IMR-90 (cell line): Measurements from ENCODE around the gene TUFM. TPM values are rescaled to one million over a fixed set of nuclear protein-coding genes. Genes with fewer than 3 reads are reported as not detected.

Experiments used
- ATAC-seq: fragments of 200-7000 bp; cut with Tn5 transposase; 2 replicates; pipeline ENCODE4 v1.9.1; 2020; ENCODE audit warnings: low read depth, mild to moderate bottlenecking, moderate library complexity
- BruUV-seq: library from RNA; stranded (reverse); fragments of 400-500 nt; replicated peaks from 2 replicates; lab custom pipeline; 2021; lab: Mats Ljungman, UMichigan
- CTCF ChIA-PET: fragments of 300-600 bp; formaldehyde crosslinking; extraction: SDS; loops from one replicate; lab custom pipeline; 2021; ENCODE audit warnings: antibody characterized with exemption; lab: Yijun Ruan, JAX
- POLR2A ChIA-PET: fragments of 300-600 bp; sonication (Branson Sonifier 250); formaldehyde crosslinking; loops from one replicate; lab custom pipeline; 2022; ENCODE audit warnings: antibody characterized with exemption; ENCODE audit not compliant: unreplicated experiment; lab: Charles Lee
- DNase-seq: peaks from one replicate; pipeline ENCODE4 v3.0.0; 2013
- H2AFZ ChIP-seq: replicated peaks from 2 replicates; pipeline ENCODE3; 2013; ENCODE audit warnings: low read length, mild to moderate bottlenecking; ENCODE audit not compliant: poor library complexity
- H2AK5ac ChIP-seq: 2 replicates; pipeline ENCODE4 v1.6.1; 2013; ENCODE audit warnings: low read depth, low read length, inconsistent platforms
- H2AK9ac ChIP-seq: replicated peaks from 2 replicates; pipeline ENCODE3; 2013; ENCODE audit warnings: mild to moderate bottlenecking, low read depth, low read length, moderate library complexity; ENCODE audit not compliant: poor library complexity
- H2BK120ac ChIP-seq: 2 replicates; pipeline ENCODE4 v1.6.1; 2013; ENCODE audit warnings: low read depth, low read length, inconsistent platforms
- H2BK15ac ChIP-seq: 3 replicates; pipeline ENCODE4 v1.6.1; 2013; ENCODE audit warnings: low read depth, low read length, inconsistent platforms
- H2BK20ac ChIP-seq: 2 replicates; pipeline ENCODE4 v1.6.1; 2013; ENCODE audit warnings: low read depth, mild to moderate bottlenecking, inconsistent platforms, low read length, moderate library complexity
- H2BK5ac ChIP-seq: 2 replicates; pipeline ENCODE4 v1.6.1; 2013; ENCODE audit warnings: mild to moderate bottlenecking, low read depth, low read length, inconsistent platforms; ENCODE audit not compliant: poor library complexity, severe bottlenecking
- H3K14ac ChIP-seq: replicated peaks from 2 replicates; pipeline ENCODE4 v1.6.1; 2013; ENCODE audit warnings: low read depth, low read length, inconsistent platforms
- H3K18ac ChIP-seq: 2 replicates; pipeline ENCODE4 v1.6.1; 2013; ENCODE audit warnings: low read depth, low read length, control low read depth
- H3K23ac ChIP-seq: 2 replicates; pipeline ENCODE4 v1.6.1; 2013; ENCODE audit warnings: low read depth, low read length, inconsistent platforms
- H3K27ac ChIP-seq: 2 replicates; pipeline ENCODE4 v1.5.1; 2013; ENCODE audit warnings: mild to moderate bottlenecking, control low read depth, low read length; ENCODE audit not compliant: insufficient read depth
- H3K27me3 ChIP-seq: 2 replicates; pipeline ENCODE4 v1.6.1; 2013; ENCODE audit warnings: low read length; ENCODE audit not compliant: control insufficient read depth, insufficient read depth
- H3K36me3 ChIP-seq: 2 replicates; pipeline ENCODE4 v1.6.1; 2013; ENCODE audit warnings: low read length, mixed read lengths; ENCODE audit not compliant: control insufficient read depth, insufficient read depth
- H3K4ac ChIP-seq: 2 replicates; pipeline ENCODE4 v1.6.1; 2013; ENCODE audit warnings: low read depth, low read length, inconsistent platforms
- H3K4me1 ChIP-seq: 2 replicates; pipeline ENCODE4 v1.6.1; 2013; ENCODE audit warnings: low read length, mixed read lengths; ENCODE audit not compliant: control insufficient read depth, insufficient read depth
- H3K4me2 ChIP-seq: 2 replicates; pipeline ENCODE4 v1.6.1; 2013; ENCODE audit warnings: low read depth, mild to moderate bottlenecking, control low read depth, low read length, moderate library complexity
- H3K4me3 ChIP-seq: 2 replicates; pipeline ENCODE4 v1.5.1; 2013; ENCODE audit warnings: low read depth, mild to moderate bottlenecking, control low read depth, low read length, moderate library complexity; ENCODE audit not compliant: insufficient read depth
- H3K56ac ChIP-seq: 2 replicates; pipeline ENCODE4 v1.6.1; 2013; ENCODE audit warnings: low read length, inconsistent platforms; ENCODE audit not compliant: insufficient read depth; ENCODE audit errors: extremely low read depth
- H3K79me1 ChIP-seq, 2 experiments: 2 replicates each; pipeline ENCODE4 v1.6.1; 2013; ENCODE audit warnings: low read length in 2 of 2, inconsistent platforms in 1 of 2, low read depth in 1 of 2
- H3K9ac ChIP-seq: 2 replicates; pipeline ENCODE4 v1.6.1; 2013; ENCODE audit warnings: low read depth, low read length, control low read depth
- H3K9me1 ChIP-seq: 2 replicates; pipeline ENCODE4 v1.6.1; 2013; ENCODE audit warnings: low read length, inconsistent platforms; ENCODE audit not compliant: insufficient read depth
- H3K9me3 ChIP-seq: 2 replicates; pipeline ENCODE4 v1.6.1; 2013; ENCODE audit warnings: low read length; ENCODE audit not compliant: control insufficient read depth, insufficient read depth
- H4K20me1 ChIP-seq: 2 replicates; pipeline ENCODE4 v1.6.1; 2013; ENCODE audit warnings: low read length, inconsistent platforms; ENCODE audit not compliant: insufficient read depth
- H4K5ac ChIP-seq: 2 replicates; pipeline ENCODE4 v1.6.1; 2013; ENCODE audit warnings: mild to moderate bottlenecking, low read depth, low read length, control low read depth
- H4K8ac ChIP-seq, 2 experiments: 2 replicates each; pipeline ENCODE4 v1.6.1; 2013; ENCODE audit warnings: low read depth in 2 of 2, low read length in 2 of 2, control low read depth in 1 of 2, inconsistent platforms in 1 of 2
- H4K91ac ChIP-seq: 2 replicates; pipeline ENCODE4 v1.6.1; 2013; ENCODE audit warnings: low read depth, low read length, inconsistent platforms; ENCODE audit not compliant: insufficient read depth
- CHD1 ChIP-seq: IDR thresholded peaks from 2 replicates; pipeline ENCODE4 v1.6.1; 2012; ENCODE audit warnings: low read depth, low read length, improper control_type of control experiment
- POLR2A ChIP-seq: IDR thresholded peaks from 2 replicates; pipeline ENCODE4 v1.6.1; 2012; ENCODE audit warnings: mild to moderate bottlenecking, low read depth, low read length
- RAD21 ChIP-seq: IDR thresholded peaks from 2 replicates; pipeline ENCODE4 v1.6.1; 2012; ENCODE audit warnings: low read length, improper control_type of control experiment
- USF2 ChIP-seq: fragments of 150-350 bp; IDR thresholded peaks from 2 replicates; pipeline ENCODE4 v1.6.1; 2017; ENCODE audit warnings: mild to moderate bottlenecking, antibody characterized with exemption, low read length, low read depth
- WGBS, 2 experiments: methylation state at CpG; one replicate each; pipeline versions ENCODE4 v1.1.5 to v1.1.7; 2013; ENCODE audit warnings: missing lambda C conversion rate in 2 of 2; ENCODE audit not compliant: insufficient read length in 1 of 2; ENCODE audit errors: extremely low coverage in 2 of 2; 5-methylcytosine and 5-hydroxymethylcytosine counted together
- dilution Hi-C: fragments of 300-500 bp; cut with HindIII; formaldehyde crosslinking; loops from one replicate; pipeline ENCODE4 v1.14.3; 2018; ENCODE audit warnings: low sequenced_read_pairs; ENCODE audit not compliant: unreplicated experiment
- in situ Hi-C: fragments of 300-500 bp; cut with MboI; formaldehyde crosslinking; loops from 3 replicates; pipeline ENCODE4 v1.14.3; 2019; ENCODE audit warnings: low sequenced_read_pairs, inconsistent platforms, mixed read lengths
- intact Hi-C: fragments of 100-400 bp; cut with micrococcal nuclease; formaldehyde crosslinking; loops from 2 replicates; pipeline ENCODE4 v1.10.0; 2022
- polyA plus RNA-seq, 3 experiments: library from polyadenylated mRNA; depleted of rRNA; stranded (reverse); fragments of >200 nt; gene quantifications; 2 replicates each; pipeline ENCODE4 v1.2.3, GENCODE V29; 2012; ENCODE audit warnings: low replicate concordance in 1 of 3
- total RNA-seq: library from RNA; depleted of rRNA; stranded (reverse); fragments of >200 nt; gene quantifications from 2 replicates; pipeline ENCODE4 v1.2.3, GENCODE V29; 2012
- TF ChIP-seq, protein P1 (sequence below): conservative IDR thresholded peaks from 2 replicates; pipeline ENCODE4 v1.5.1; 2012; ENCODE audit warnings: mild to moderate bottlenecking, low read depth, low read length, improper control_type of control experiment
- TF ChIP-seq, protein P2 (sequence below): fragments of 150-350 bp; IDR thresholded peaks from 2 replicates; pipeline ENCODE4 v1.6.1; 2016; ENCODE audit warnings: low read depth, mild to moderate bottlenecking, low read length, moderate library complexity, borderline replicate concordance

The TUFM gene
- total and polyA plus RNA-seq, 2 of the 4 experiments (the other 2 are of a cell fraction), result 80.3 to 126 TPM

GRCh38 chr16:28865001-28865688 lies 19.0 kb upstream of the TUFM start:
- Histone ChIP-seq H4K20me1 (peaks cover 12% of the 10 kb centered on the region), H3K9me1 (peaks cover 8% of the 10 kb centered on the region; the same call in 1 of the 2 replicates), H3K14ac (no peak overlapping the region), H2BK5ac (no peak overlapping the region), H2BK20ac (no peak overlapping the region), H2BK15ac (no peak overlapping the region), H3K4me2 (peak overlapping the region; percentile 97; the same call in 1 of the 2 replicates), H3K9me3 (no peaks in the 10 kb centered on the region), H2AK5ac (peak overlapping the region; percentile 62; the same call in 1 of the 2 replicates), H3K23ac (peak overlapping the region; percentile 72; the same call in 1 of the 2 replicates), H3K4ac (no peak overlapping the region), H2AK9ac (peak overlapping the region; percentile 42), H2AFZ (no peak overlapping the region), H2BK120ac (no peak overlapping the region), H3K18ac (no peak overlapping the region), H3K27ac (no peak overlapping the region), H3K27me3 (no peaks in the 10 kb centered on the region), H4K8ac (no peak overlapping the region), H3K36me3 (peaks cover 26% of the 10 kb centered on the region), H3K79me1 (peaks cover 22 to 58% of the 10 kb centered on the region in 2 experiments), H3K9ac (0 out of 2 replicates have a peak overlapping the region, but pooled peaks have one; percentile 85), H3K56ac (no peak overlapping the region), H4K91ac (no peak overlapping the region), H3K4me1 (peaks cover 5% of the 10 kb centered on the region; the same call in 1 of the 2 replicates), H3K4me3 (no peak overlapping the region), H4K5ac (no peak overlapping the region)
- no peak for TF ChIP-seq USF2
- no peak for TF ChIP-seq RAD21
- no peak for TF ChIP-seq POLR2A
- TF ChIP-seq, protein P1, sequence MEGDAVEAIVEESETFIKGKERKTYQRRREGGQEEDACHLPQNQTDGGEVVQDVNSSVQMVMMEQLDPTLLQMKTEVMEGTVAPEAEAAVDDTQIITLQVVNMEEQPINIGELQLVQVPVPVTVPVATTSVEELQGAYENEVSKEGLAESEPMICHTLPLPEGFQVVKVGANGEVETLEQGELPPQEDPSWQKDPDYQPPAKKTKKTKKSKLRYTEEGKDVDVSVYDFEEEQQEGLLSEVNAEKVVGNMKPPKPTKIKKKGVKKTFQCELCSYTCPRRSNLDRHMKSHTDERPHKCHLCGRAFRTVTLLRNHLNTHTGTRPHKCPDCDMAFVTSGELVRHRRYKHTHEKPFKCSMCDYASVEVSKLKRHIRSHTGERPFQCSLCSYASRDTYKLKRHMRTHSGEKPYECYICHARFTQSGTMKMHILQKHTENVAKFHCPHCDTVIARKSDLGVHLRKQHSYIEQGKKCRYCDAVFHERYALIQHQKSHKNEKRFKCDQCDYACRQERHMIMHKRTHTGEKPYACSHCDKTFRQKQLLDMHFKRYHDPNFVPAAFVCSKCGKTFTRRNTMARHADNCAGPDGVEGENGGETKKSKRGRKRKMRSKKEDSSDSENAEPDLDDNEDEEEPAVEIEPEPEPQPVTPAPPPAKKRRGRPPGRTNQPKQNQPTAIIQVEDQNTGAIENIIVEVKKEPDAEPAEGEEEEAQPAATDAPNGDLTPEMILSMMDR, result no peak
- no peak for TF ChIP-seq CHD1
- TF ChIP-seq, protein P2, sequence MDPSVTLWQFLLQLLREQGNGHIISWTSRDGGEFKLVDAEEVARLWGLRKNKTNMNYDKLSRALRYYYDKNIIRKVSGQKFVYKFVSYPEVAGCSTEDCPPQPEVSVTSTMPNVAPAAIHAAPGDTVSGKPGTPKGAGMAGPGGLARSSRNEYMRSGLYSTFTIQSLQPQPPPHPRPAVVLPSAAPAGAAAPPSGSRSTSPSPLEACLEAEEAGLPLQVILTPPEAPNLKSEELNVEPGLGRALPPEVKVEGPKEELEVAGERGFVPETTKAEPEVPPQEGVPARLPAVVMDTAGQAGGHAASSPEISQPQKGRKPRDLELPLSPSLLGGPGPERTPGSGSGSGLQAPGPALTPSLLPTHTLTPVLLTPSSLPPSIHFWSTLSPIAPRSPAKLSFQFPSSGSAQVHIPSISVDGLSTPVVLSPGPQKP, result no peak
- ChIA-PET CTCF (interaction anchor here (1.5 kb wide), 1 partner anchor 8 kb away, joined by 4 read pairs; no protein-coding TSS in a partner anchor), POLR2A (no interaction called here)
- 93% methylated on average over 3 of the region's 12 CpGs; no CpG with 5 or more reads in 1 of the 2 experiments for WGBS, 2 experiments
- ATAC-seq, result no peak
- intact Hi-C loops, result no loop called here
- dilution Hi-C loops, result no loop called here
- BruUV-seq, result no TSS peak
- in situ Hi-C loops, result no loop called here
- DNase-seq, result no peak
